Ovary (tissue), 9 donors: ENCODE data around the gene SIAH3. TPM values are rescaled to one million over a fixed set of nuclear protein-coding genes. Genes with fewer than 3 reads are reported as not detected.
"Not testable (repeated sequence)": the region's sequence is repeated elsewhere in the genome, so short reads cannot be mapped to it uniquely, and the experiment has no call there.

ENCODE experiments used
- DNase-seq, 5 donors: peaks; one replicate each; pipeline ENCODE4 v3.0.0-alpha.2; 2019 to 2020
- H3K27ac ChIP-seq, 2 donors: fragments of 200-600 bp; one replicate each; pipeline versions ENCODE4 v1.5.1 to v1.8.0; 2019 to 2022
- H3K27me3 ChIP-seq: fragments of 200-600 bp; one replicate; pipeline ENCODE4 v1.8.0; 2022
- H3K36me3 ChIP-seq: fragments of 200-600 bp; sonication (generic); one replicate; pipeline ENCODE4 v1.5.1; 2019
- H3K4me1 ChIP-seq: one replicate; pipeline ENCODE4 v1.8.1; 2013; ENCODE audit warnings: mild to moderate bottlenecking, moderate library complexity; ENCODE audit not compliant: insufficient read depth
- H3K4me3 ChIP-seq: fragments of 200-600 bp; sonication (generic); one replicate; pipeline ENCODE4 v1.5.1; 2017
- H3K9me3 ChIP-seq, 2 donors: fragments of 200-600 bp in 1 of 2; sonication (generic) in 1 of 2; one replicate each; pipeline versions ENCODE4 v1.5.1 to v1.8.1; 2013 to 2019; ENCODE audit warnings: mild to moderate bottlenecking in 1 of 2, moderate library complexity in 1 of 2
- CTCF ChIP-seq, 3 donors: fragments of 450-650 bp in 2 of 3; fragments of 200-600 bp in 1 of 3; IDR thresholded peaks; one replicate each; pipeline versions ENCODE4 v1.5.1 to v1.8.0; 2016 to 2022; ENCODE audit warnings: antibody characterized with exemption in 3 of 3, mild to moderate bottlenecking in 1 of 3
- EP300 ChIP-seq: sonication (generic); formaldehyde crosslinking; IDR thresholded peaks from one replicate; pipeline ENCODE4 v1.6.1; 2017; ENCODE audit warnings: antibody characterized with exemption
- POLR2A ChIP-seq: fragments of 450-650 bp; IDR thresholded peaks from one replicate; pipeline ENCODE4 v1.6.1; 2017; ENCODE audit warnings: antibody characterized with exemption, mild to moderate bottlenecking, moderate library complexity
- WGBS, 3 donors: extraction: QIAGEN DNeasy Blood & Tissue Kit in 1 of 3; methylation state at CpG; one replicate each; pipeline versions ENCODE4 v1.1.5 to v1.1.7; 2013 to 2017; 5-methylcytosine and 5-hydroxymethylcytosine counted together
- intact Hi-C, 4 donors: fragments of 100-400 bp; cut with DNase I; formaldehyde crosslinking; loops; one replicate each; pipeline versions ENCODE4 v1.11.0 to v1.15.1; 2022 to 2023
- polyA plus RNA-seq, 2 donors: library from polyadenylated mRNA; stranded (reverse); fragments of 200-250 nt in 1 of 2; fragments of 350-450 nt in 1 of 2; fragmentation: Illumina TruSeq in 1 of 2; extraction: RNeasy Lipid Tissue Mini Kit (QIAGEN cat#74804) in 1 of 2; gene quantifications; one replicate each; pipeline ENCODE4 v1.2.3, GENCODE V29; 2013 to 2014
- total RNA-seq, 7 donors: library from RNA; depleted of rRNA in 2 of 7; stranded (reverse); fragments of >200 nt in 2 of 7; fragmentation: NEBNext Ultra II Directional in 3 of 7; extraction: Animal tissue kit (Norgen Biotek cat#: 25700) in 3 of 7; gene quantifications; one replicate each; pipeline versions ENCODE4 v1.1.0 to v1.2.4, GENCODE V29; 2016 to 2023
- donor health status: DM: no; HTN: no; CAD: no; lungs with moderate emphysema.
- donor health status: DM: no; HTN: no; CAD: no.
- donor health status: Bipolar disorder and iron deficiency.
- donor health status: DM: yes; HTN: yes; CAD: no.
- donor health status: DM: no; HTN: no; CAD: no.
- donor health status: DM: yes; HTN: yes; CAD: no.

Gene SIAH3
- total and polyA plus RNA-seq, 9 donors: 0.01 to 2.3 (median 0.24) TPM; not detected in 2

DNA sequence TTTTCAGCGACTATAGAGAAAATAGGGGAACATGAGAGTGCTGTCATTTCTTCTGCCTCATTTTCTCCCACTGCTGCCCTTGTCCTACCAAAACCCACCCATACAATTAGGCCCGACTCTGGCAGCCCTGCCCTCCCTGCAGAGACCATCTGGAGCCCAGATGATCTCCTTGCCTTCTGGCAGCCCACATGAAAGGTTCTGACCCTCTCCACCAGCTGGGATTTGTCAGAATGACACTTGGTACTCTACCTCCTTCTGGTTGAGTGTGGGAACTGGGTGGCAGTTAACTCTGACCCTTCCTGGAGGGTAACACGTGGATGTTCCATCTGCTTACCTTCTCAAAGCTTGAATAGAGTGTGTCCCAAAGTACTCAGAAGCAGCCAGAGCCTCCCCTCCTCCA is 21.0 kb upstream of the SIAH3 start:
- H3K36me3 ChIP-seq: no peaks in the 10 kb centered on the region
- no peak overlapping the region for H3K27ac ChIP-seq
- 21 to 32% (median 23%) methylated on average over 3 of the region's 3 CpGs for WGBS, 3 donors
- H3K27me3 ChIP-seq: no peaks in the 10 kb centered on the region
- H3K4me3 ChIP-seq: no peak overlapping the region
- no peaks in the 10 kb centered on the region for H3K9me3 ChIP-seq
- DNase-seq: no peak
- TF ChIP-seq EP300 (no peak), CTCF (IDR thresholded peaks at IDR 0.05) (no peak), POLR2A (no peak)
- H3K4me1 ChIP-seq: no peaks in the 10 kb centered on the region
- intact Hi-C loops: no loop called here

GRCh38 chr13:45871201-45871600 is 19.6 kb upstream of the SIAH3 start:
- H3K36me3 ChIP-seq, intact Hi-C loops, H3K4me1 ChIP-seq, H3K9me3 ChIP-seq, H3K27me3 ChIP-seq, H3K4me3 ChIP-seq, DNase-seq, H3K27ac ChIP-seq: not testable (repeated sequence)
- WGBS, 3 donors: 66 to 77% (median 77%) methylated on average over 6 of the region's 6 CpGs

- TF ChIP-seq POLR2A (no peak), CTCF (IDR thresholded peaks at IDR 0.05) (no peak), EP300 (no peak)
- H3K4me1 ChIP-seq: no peaks in the 10 kb centered on the region
- no peak for DNase-seq
- WGBS, 3 donors: 71 to 75% (median 73%) methylated on average over 10 of the region's 10 CpGs
- no peaks in the 10 kb centered on the region for H3K36me3 ChIP-seq
- H3K4me3 ChIP-seq: no peak overlapping the region
- no peaks in the 10 kb centered on the region for H3K9me3 ChIP-seq
- no peaks in the 10 kb centered on the region for H3K27me3 ChIP-seq
- H3K27ac ChIP-seq: no peak overlapping the region
- intact Hi-C loops: no loop called here
Observed at GRCh38 chr13:45870232-45870631, 18.7 kb upstream of the SIAH3 start.

DNA sequence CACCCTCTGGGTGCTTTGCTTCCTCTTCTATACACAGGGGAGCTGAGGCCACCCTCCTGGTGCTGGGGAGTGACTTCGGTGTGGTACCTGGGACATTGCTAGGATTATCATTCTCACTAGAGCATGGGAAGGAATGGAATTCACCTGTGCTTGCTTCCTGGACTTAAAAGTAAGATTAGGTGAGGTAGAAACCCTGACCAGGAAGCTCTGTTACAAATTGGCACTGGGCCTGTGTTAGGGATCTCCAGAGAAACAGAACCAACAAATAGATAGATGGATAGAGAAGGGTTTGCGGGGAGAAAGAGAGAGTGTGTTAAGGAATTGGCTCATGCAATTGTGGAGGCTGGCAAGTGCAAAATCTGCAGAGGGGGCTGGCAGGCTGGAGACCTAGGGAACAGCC is 13.9 kb upstream of the SIAH3 start:
- TF ChIP-seq POLR2A (no peak), EP300 (no peak), CTCF (IDR thresholded peaks at IDR 0.05) (no peak)
- no peaks in the 10 kb centered on the region for H3K27me3 ChIP-seq
- H3K27ac ChIP-seq: no peak overlapping the region
- intact Hi-C loops: no loop called here
- no peaks in the 10 kb centered on the region for H3K9me3 ChIP-seq
- H3K36me3 ChIP-seq: no peaks in the 10 kb centered on the region
- H3K4me3 ChIP-seq: no peak overlapping the region
- no peak for DNase-seq
- no peaks in the 10 kb centered on the region for H3K4me1 ChIP-seq
- WGBS, 3 donors: 80 to 93% (median 85%) methylated on average over 1 to 2 of the region's 2 CpGs

DNA sequence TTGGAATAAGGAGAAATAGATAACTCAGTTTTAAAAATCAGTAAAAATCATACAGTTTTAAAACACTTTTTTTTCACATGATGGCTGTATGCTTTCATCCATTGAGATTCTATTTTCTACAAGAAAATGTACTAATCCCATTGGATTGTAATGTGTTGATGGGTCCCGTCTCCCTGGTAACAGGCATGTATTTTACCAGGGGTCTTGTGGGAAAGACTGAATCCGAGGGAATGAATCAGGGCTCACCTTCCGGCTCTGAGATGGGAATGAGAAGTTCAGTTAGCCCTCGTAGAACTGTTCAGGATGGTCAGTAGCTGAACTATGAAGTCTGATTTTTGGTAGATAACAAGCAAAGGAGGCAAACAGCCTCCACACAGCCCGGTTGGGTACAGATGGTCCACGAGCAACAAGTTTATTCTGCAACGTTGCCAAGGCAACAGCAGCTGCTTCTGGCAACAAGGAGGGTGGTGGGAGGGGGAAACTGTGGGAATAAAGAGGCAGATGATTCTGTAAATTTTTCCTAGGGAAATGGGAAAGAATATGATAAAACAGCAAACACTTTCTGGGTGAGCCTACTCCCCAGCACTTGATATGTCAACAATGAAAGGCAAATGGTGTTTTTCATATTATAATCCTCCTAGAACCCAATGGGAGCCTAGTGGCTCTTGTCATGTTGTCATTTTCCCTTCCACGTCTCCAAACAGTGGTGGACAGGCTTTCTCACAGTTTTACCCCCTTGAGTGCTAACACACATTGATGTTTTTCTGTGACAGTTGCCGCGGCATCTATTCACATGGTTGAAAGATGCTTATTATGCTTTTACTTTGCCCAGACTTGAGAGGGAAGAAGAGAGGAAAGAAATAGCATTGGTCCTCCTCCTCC is 12.4 kb upstream of the SIAH3 start:
- Histone ChIP-seq H3K4me3 (no peak overlapping the region), H3K36me3 (no peaks in the 10 kb centered on the region), H3K27me3 (no peaks in the 10 kb centered on the region), H3K27ac (no peak overlapping the region), H3K4me1 (no peaks in the 10 kb centered on the region), H3K9me3 (no peaks in the 10 kb centered on the region)
- intact Hi-C loops: no loop called here
- WGBS, 3 donors: 43 to 57% (median 48%) methylated on average over 10 of the region's 10 CpGs
- TF ChIP-seq POLR2A (no peak), EP300 (no peak), CTCF (IDR thresholded peaks at IDR 0.05) (no peak)
- no peak for DNase-seq
